Measurements from ENCODE around the gene CAST. TPM values are rescaled to one million over a fixed set of nuclear protein-coding genes. Genes with fewer than 3 reads are reported as not detected.

Gene CAST
- total RNA-seq, 1 experiment from 2014 or later: 52.3 TPM

DNA sequence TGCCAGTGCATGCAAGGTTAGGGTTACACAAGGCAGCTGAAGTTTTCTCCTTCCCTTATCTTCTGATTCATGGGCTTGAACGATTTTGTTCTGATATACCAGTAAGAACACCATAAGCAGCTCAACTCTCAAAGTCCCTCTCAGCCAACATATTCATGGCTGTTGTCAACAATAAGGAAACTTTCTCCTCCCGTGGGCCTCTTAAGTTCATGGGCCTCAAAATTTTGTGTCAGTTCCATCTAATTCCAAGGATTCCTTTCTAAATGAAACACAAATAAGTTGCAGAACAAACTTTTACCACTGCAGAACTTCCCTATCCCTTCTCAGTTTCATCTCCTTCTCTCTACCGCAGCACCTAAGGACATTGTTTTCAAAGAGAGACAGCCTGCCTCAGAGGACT lies 23.6 kb upstream of the CAST start:
- Histone ChIP-seq H2BK15ac (ENCODE audit: low read depth, low read length) (no peak overlapping the region), H2AFZ (ENCODE audit: low read length) (no peak overlapping the region), H4K5ac (ENCODE audit: insufficient read length, low read depth, low read length) (no peak overlapping the region), H3K14ac (ENCODE audit: insufficient read depth, low read length) (no peak overlapping the region), H2AK5ac (ENCODE audit: insufficient read length, low read length) (no peak overlapping the region), H3K79me2 (ENCODE audit: insufficient read depth, low read length) (no peaks in the 10 kb centered on the region), H3K79me1 (ENCODE audit: insufficient read depth, low read depth, low read length, poor library complexity, severe bottlenecking) (no peaks in the 10 kb centered on the region), H3K18ac (ENCODE audit: insufficient read length, low read depth, low read length) (no peak overlapping the region), H3K4ac (ENCODE audit: low read depth, low read length) (no peak overlapping the region), H2BK20ac (ENCODE audit: low read depth, low read length, poor library complexity, severe bottlenecking) (no peak overlapping the region), H3K4me2 (ENCODE audit: insufficient read depth, insufficient read length, low read length) (no peak overlapping the region), H3K27ac (ENCODE audit: insufficient read length, low read depth, low read length) (no peak overlapping the region), H3T11ph (ENCODE audit: low read length) (no peak overlapping the region), H3K9ac (ENCODE audit: extremely low read depth, insufficient read length, low read length) (no peak overlapping the region), H3K4me1 (ENCODE audit: insufficient read depth, low read length) (no peaks in the 10 kb centered on the region), H3K27me3 (ENCODE audit: insufficient read depth, low read length) (no peaks in the 10 kb centered on the region), H2BK120ac (ENCODE audit: low read depth, low read length, poor library complexity, severe bottlenecking) (no peak overlapping the region), H4K20me1 (ENCODE audit: control insufficient read depth, insufficient read depth, insufficient read length) (no peaks in the 10 kb centered on the region), H3K23me2 (ENCODE audit: insufficient read length, low read depth, low read length, poor library complexity, severe bottlenecking) (no peaks in the 10 kb centered on the region), H4K8ac (replicated peaks; ENCODE audit: insufficient read length, low read depth, low read length) (no peak overlapping the region), H3K23ac (ENCODE audit: insufficient read length, low read depth, low read length) (no peak overlapping the region), H2BK12ac (ENCODE audit: insufficient read length, low read depth, low read length) (no peak overlapping the region), H2BK5ac (ENCODE audit: insufficient read length, low read length) (no peak overlapping the region), H3K56ac (ENCODE audit: insufficient read length, low read depth, low read length) (no peak overlapping the region), H4K91ac (ENCODE audit: insufficient read length, low read depth, low read length) (no peak overlapping the region), H3K9me3 (ENCODE audit: control insufficient read depth, low read depth, low read length) (no peaks in the 10 kb centered on the region)
- H3K4me3 Mint-ChIP-seq: no peak overlapping the region
- DNase-seq: no peak
- no peak overlapping the region; a peak in 1 of 7 replicates for H3K27ac Mint-ChIP-seq
- WGBS (ENCODE audit: extremely low coverage, insufficient read length, low lambda C conversion rate): no CpG with 5 or more reads among the region's 3 CpGs
- H3K9me3 Mint-ChIP-seq: no peaks in the 10 kb centered on the region
- TF ChIP-seq, protein P1, sequence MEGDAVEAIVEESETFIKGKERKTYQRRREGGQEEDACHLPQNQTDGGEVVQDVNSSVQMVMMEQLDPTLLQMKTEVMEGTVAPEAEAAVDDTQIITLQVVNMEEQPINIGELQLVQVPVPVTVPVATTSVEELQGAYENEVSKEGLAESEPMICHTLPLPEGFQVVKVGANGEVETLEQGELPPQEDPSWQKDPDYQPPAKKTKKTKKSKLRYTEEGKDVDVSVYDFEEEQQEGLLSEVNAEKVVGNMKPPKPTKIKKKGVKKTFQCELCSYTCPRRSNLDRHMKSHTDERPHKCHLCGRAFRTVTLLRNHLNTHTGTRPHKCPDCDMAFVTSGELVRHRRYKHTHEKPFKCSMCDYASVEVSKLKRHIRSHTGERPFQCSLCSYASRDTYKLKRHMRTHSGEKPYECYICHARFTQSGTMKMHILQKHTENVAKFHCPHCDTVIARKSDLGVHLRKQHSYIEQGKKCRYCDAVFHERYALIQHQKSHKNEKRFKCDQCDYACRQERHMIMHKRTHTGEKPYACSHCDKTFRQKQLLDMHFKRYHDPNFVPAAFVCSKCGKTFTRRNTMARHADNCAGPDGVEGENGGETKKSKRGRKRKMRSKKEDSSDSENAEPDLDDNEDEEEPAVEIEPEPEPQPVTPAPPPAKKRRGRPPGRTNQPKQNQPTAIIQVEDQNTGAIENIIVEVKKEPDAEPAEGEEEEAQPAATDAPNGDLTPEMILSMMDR (conservative IDR thresholded peaks at IDR 0.05): no peak
- H3K4me1 Mint-ChIP-seq: peaks cover 3 to 4% of the 10 kb centered on the region in 2 experiments; a peak in 2 of 4 replicates
- no peaks in the 10 kb centered on the region for H3K36me3 Mint-ChIP-seq (ENCODE audit: insufficient read depth in 1 of 3, low read depth in 3 of 3)
- no peaks in the 10 kb centered on the region for H3K27me3 Mint-ChIP-seq (ENCODE audit: low read depth)

All from H9 (cell line).